Stimulated activated naive CD8-positive, alpha-beta T cell treated with anti-CD3 and anti-CD28 coated beads, Interleukin-15, Interleukin-2, amounts not matched to agents 100 ng/mL and 50 ng/mL, for 24 hours (primary cell): ENCODE results near the gene GXYLT1.
A peak's percentile ranks its signal among the peaks of the same experiment; 100 is the strongest.
"Not testable (repeated sequence)": the region's sequence is repeated elsewhere in the genome, so short reads cannot be mapped to it uniquely, and the experiment has no call there.

Source experiments
- H3K27ac Mint-ChIP-seq: one replicate; pipeline ENCODE4 v1.8.0; 2021; ENCODE audit warnings: mild to moderate bottlenecking, mixed read lengths
- H3K27me3 Mint-ChIP-seq: one replicate; pipeline ENCODE4 v1.8.0; 2021; ENCODE audit warnings: mixed read lengths
- H3K36me3 Mint-ChIP-seq: one replicate; pipeline ENCODE4 v1.8.0; 2021; ENCODE audit warnings: low read depth, mixed read lengths
- H3K4me1 Mint-ChIP-seq: one replicate; pipeline ENCODE4 v1.8.0; 2021; ENCODE audit warnings: low read depth, mixed read lengths
- H3K4me3 Mint-ChIP-seq: one replicate; pipeline ENCODE4 v1.8.0; 2021; ENCODE audit warnings: mild to moderate bottlenecking, mixed read lengths
- H3K9me3 Mint-ChIP-seq: one replicate; pipeline ENCODE4 v1.8.0; 2021; ENCODE audit warnings: mixed read lengths

GXYLT1 gene, protein sequence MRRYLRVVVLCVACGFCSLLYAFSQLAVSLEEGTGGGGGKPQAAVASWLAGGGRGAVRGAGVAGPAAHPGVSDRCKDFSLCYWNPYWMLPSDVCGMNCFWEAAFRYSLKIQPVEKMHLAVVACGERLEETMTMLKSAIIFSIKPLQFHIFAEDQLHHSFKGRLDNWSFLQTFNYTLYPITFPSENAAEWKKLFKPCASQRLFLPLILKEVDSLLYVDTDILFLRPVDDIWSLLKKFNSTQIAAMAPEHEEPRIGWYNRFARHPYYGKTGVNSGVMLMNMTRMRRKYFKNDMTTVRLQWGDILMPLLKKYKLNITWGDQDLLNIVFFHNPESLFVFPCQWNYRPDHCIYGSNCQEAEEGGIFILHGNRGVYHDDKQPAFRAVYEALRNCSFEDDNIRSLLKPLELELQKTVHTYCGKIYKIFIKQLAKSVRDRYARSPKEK

DNA sequence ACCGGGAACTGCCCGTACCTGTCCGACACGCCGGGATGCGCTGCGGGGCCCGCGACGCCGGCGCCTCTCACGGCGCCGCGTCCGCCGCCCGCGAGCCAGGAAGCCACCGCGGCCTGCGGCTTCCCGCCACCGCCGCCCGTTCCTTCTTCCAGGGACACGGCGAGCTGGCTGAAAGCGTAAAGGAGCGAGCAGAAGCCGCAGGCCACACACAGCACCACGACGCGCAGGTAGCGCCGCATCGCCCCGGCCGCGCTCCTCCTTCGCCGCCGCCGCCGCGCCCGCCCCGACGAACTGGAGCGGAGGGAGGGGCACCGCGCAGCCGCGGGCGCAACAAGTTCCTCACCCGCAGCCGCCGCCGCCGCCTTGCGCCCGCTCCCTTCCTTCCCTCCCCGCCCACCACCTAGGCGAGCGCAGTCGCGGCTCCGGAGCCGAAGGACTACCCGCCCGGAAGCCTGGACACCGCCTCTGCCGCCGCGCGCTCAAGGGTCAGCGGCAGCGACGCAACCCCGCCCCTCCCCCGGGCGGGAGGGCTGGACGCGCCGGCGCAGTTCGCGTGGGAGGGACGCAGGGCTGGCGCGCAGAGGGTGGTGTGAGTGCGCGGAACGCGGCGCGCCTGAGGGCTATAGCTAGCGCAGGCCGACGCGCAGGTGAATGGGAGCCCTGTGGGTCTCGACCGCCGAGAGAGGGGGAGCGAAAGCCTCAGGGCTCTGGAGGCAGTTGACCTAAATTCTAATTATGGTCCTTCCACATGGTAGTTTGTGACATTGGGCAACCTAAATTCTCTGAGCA is at the start of gene GXYLT1:
GXYLT1 (minus strand) TSS at position 467 of the 789 bp plus-strand sequence; CDS start at position 239, 228 bp downstream.
- peaks cover 4% of the 10 kb centered on the region for H3K36me3 Mint-ChIP-seq
- H3K4me1 Mint-ChIP-seq, result peaks cover 43% of the 10 kb centered on the region
- H3K4me3 Mint-ChIP-seq, result peak within 1 kb of the TSS; percentile 95
- no peaks in the 10 kb centered on the region for H3K9me3 Mint-ChIP-seq
- H3K27ac Mint-ChIP-seq, result peak within 1 kb of the TSS; percentile 85
- no peaks in the 10 kb centered on the region for H3K27me3 Mint-ChIP-seq

DNA sequence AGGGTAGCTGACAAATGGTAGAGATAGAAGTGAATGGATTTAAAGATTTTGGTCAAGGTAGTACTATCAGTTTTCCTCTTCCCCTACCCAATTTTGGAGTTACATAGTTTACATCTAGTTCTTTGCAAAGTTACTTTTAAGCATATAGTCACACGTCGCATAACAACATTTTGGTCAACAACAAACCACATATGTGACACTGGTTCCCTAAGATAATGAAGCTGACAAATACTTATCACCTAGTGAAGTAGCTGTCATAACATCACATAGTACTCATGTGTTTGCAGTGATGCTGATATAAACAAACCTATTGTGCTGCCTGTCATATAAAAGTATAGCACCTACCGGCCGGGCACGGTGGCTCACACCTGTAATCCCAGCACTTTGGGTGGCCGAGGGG is 48.0 kb upstream of the GXYLT1 start:
- H3K27me3 Mint-ChIP-seq, result no peaks in the 10 kb centered on the region
- no peaks in the 10 kb centered on the region for H3K9me3 Mint-ChIP-seq
- H3K4me1 Mint-ChIP-seq, result no peaks in the 10 kb centered on the region
- no peak overlapping the region for H3K4me3 Mint-ChIP-seq
- peaks cover 4% of the 10 kb centered on the region for H3K36me3 Mint-ChIP-seq
- no peak overlapping the region for H3K27ac Mint-ChIP-seq

DNA sequence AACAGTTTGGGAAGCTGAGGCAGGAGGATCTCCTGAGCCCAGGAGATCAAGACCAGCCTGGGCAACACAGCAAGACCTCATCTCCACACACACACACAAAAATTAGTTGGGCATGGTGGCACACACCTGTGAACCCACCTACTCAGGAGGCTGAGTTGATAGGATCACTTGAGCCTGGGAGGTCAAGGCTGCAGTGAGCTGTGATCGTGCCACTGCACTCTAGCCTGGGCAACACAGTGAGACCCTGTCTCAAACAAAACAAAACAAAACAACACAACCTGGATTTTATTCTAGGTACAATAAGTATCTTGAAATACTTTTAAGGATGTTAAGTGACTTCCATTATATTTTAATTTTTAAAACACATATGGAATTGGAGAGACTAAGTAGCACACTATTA is 47.6 kb upstream of the GXYLT1 start:
- Mint-ChIP-seq H3K36me3 (peaks cover 4% of the 10 kb centered on the region), H3K27ac (no peak overlapping the region), H3K4me1 (no peaks in the 10 kb centered on the region), H3K9me3 (no peaks in the 10 kb centered on the region), H3K4me3 (no peak overlapping the region), H3K27me3 (no peaks in the 10 kb centered on the region)

DNA sequence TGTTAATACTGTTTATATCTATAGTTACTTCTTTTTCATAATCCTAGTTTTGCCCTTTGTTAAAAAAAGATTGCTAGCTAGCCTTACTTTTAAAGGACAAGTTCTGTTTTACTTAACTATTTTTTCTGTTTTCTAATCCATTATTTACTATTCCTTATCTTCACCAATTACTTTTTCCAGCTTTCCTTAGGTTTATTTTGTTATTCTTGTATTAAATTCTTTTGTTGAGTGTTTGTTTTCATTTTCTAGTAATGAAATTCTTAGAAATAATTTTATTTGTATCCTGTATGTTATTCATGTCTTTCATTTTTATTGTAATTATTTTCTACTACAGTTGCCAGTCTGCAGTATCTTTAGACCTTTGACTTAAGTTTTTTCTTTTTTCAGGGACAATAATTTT is 45.7 kb upstream of the GXYLT1 start:
- Mint-ChIP-seq H3K27me3 (no peaks in the 10 kb centered on the region), H3K9me3 (no peaks in the 10 kb centered on the region), H3K4me1 (peaks cover 5% of the 10 kb centered on the region), H3K4me3 (no peak overlapping the region), H3K27ac (no peak overlapping the region), H3K36me3 (peaks cover 7% of the 10 kb centered on the region)

DNA sequence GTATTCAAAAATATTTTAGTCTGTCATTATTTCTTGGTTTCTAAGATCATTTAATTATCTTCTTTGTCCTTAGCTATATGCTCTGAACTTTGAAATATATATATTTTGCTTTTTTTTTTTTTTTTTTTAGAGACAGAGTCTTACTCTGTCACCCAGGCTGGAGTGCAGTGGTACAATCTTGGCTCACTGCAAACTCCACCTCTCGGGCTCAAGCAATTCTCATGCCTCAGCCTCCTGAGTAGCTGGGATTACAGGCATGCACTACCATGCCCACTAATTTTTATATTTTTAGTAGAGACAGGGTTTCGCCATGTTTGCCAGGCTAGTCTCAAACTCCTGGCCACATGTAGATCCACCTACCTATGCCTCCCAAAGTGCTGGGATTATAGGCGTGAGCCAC is 43.6 kb upstream of the GXYLT1 start:
- H3K4me3 Mint-ChIP-seq, H3K4me1 Mint-ChIP-seq, H3K9me3 Mint-ChIP-seq, H3K27ac Mint-ChIP-seq, H3K27me3 Mint-ChIP-seq: not testable (repeated sequence)
- peaks cover 17% of the 10 kb centered on the region for H3K36me3 Mint-ChIP-seq

DNA sequence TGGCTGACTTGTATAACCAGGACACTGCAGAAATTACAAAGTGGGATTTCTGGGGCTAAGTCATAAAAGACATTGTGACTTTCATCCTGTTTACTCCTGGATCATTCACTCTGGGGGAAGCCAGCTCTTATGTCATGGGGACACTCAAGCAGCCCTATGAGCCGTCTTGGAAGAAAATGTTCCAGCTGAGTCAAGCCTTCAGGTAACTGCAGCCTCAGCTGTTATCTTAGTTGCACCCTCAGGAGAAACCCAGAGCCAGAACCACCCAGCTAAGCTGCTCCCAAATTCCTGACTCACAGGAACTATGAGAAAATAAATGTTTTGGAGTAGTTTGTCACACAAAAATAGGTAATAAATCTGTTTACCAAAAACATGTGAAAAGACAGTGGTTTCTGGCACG is 43.1 kb upstream of the GXYLT1 start:
- no peak overlapping the region for H3K4me3 Mint-ChIP-seq
- peaks cover 14% of the 10 kb centered on the region for H3K4me1 Mint-ChIP-seq
- H3K27me3 Mint-ChIP-seq, result no peaks in the 10 kb centered on the region
- peaks cover 4% of the 10 kb centered on the region for H3K9me3 Mint-ChIP-seq
- H3K36me3 Mint-ChIP-seq, result peaks cover 17% of the 10 kb centered on the region
- H3K27ac Mint-ChIP-seq, result no peak overlapping the region

DNA sequence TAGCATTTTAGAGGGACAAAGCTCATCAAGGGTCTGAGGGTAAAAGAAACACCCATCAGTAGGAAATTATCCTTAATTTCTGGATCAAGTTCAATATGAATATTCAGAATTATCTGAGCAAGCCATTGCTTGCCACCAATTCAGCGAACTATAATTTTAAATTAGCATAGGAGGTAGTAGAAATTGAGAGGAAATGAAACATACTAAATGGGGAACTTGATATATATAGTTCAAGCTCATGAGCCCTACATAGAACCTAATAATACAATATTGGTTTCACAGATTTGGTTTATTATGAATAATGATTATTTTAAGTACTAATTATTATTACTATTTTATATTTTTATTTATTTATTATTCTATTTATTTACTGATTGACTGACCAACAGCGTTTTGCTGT is 42.1 kb upstream of the GXYLT1 start:
- H3K36me3 Mint-ChIP-seq, result peaks cover 19% of the 10 kb centered on the region
- H3K9me3 Mint-ChIP-seq, result peaks cover 4% of the 10 kb centered on the region
- H3K27me3 Mint-ChIP-seq, result no peaks in the 10 kb centered on the region
- H3K4me3 Mint-ChIP-seq, result no peak overlapping the region
- peaks cover 22% of the 10 kb centered on the region for H3K4me1 Mint-ChIP-seq
- H3K27ac Mint-ChIP-seq, result no peak overlapping the region

DNA sequence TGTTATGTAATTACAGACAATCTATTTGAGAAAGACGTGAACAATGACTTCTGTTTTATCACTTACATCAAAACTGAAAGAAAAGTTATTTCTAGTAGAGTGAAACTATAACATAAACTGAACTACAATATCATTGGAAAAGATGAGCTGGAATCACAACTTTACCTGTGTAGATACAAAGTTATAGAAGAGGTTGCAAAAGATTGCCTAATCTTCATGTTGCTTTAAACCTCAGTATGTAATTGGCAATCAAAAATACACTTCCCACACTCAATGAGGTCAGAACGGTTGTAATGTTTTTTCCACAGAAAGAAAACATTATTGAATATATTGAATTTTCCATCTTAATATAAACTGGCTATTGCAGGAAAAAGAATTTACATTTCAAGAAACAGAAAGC is 37.7 kb upstream of the GXYLT1 start:
- Mint-ChIP-seq H3K27ac (peak overlapping the region; percentile 5), H3K27me3 (no peaks in the 10 kb centered on the region), H3K36me3 (peaks cover 27% of the 10 kb centered on the region), H3K4me1 (peaks cover 22% of the 10 kb centered on the region), H3K4me3 (no peak overlapping the region), H3K9me3 (peaks cover 4% of the 10 kb centered on the region)

DNA sequence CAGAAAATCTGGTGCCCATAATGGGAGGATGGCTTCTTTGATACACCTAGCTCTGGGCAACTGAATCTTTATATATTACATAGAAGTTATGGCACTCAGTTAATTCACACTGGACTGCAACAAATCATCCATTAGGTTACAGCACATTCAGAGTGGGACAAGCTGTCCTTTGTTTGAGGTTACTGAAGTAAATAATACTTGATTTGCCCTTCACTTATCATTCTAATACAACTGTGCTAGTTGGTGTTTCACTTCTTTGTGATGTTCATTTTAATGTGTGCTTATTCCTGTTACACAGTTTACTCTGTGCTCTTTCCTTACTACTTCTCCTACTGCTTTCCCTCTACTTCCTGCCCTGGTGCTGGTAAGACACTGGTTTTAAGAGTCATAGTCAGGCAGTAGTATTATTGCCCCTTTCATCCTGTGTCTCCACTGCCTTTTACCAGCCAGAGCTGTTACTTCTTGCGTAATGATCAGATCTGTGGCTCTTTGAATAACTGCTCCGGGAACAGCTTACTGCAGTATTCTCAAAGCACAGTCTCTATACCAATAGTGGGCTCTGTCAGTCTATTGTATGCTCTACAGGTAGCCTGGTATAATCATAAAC is 36.4 kb upstream of the GXYLT1 start:
- Mint-ChIP-seq H3K4me3 (no peak overlapping the region), H3K27me3 (no peaks in the 10 kb centered on the region), H3K36me3 (peaks cover 38% of the 10 kb centered on the region), H3K27ac (no peak overlapping the region), H3K9me3 (peaks cover 8% of the 10 kb centered on the region), H3K4me1 (peaks cover 19% of the 10 kb centered on the region)

DNA sequence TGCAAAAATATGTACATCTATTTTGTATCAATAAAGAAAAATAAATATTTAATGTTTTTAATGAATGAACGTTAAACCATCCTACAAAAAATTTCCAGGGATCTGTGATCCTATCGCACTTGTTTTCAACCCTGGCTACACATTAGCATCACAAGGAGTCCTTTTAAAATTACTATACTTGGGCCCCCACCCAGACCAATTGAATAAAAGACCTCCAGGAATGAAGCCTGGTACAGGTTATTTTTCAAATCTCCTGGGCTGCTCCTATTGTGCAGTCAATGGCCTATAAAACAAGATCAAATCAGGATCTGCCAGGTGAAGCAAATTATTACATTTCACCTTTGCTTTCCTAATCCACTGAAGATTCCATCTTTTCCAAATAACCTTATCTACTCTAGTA is 33.4 kb upstream of the GXYLT1 start:
- H3K27me3 Mint-ChIP-seq, result no peaks in the 10 kb centered on the region
- H3K9me3 Mint-ChIP-seq, result peaks cover 7% of the 10 kb centered on the region
- no peak overlapping the region for H3K4me3 Mint-ChIP-seq
- peaks cover 26% of the 10 kb centered on the region for H3K4me1 Mint-ChIP-seq
- peaks cover 42% of the 10 kb centered on the region for H3K36me3 Mint-ChIP-seq
- H3K27ac Mint-ChIP-seq, result no peak overlapping the region

DNA sequence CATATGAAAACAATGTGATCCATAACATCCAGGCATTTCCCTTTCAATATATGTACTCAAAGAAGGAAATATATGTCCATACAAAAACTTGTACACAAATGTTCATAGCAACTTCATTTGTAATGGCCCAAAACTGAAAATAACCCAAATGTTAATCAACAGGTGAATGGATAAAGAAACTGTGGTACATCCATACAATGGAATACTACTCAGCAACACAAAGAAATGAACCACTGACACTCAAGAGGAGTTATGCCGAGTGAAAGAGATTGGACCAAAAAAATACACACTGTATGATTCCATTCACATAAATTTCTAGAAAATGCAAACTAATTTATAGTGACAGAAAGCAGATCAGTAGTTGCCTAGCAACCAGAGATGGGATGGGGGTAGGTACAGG is 30.3 kb upstream of the GXYLT1 start:
- H3K9me3 Mint-ChIP-seq, result peaks cover 7% of the 10 kb centered on the region
- H3K27ac Mint-ChIP-seq, result no peak overlapping the region
- peaks cover 20% of the 10 kb centered on the region for H3K4me1 Mint-ChIP-seq
- H3K27me3 Mint-ChIP-seq, result no peaks in the 10 kb centered on the region
- peaks cover 48% of the 10 kb centered on the region for H3K36me3 Mint-ChIP-seq
- no peak overlapping the region for H3K4me3 Mint-ChIP-seq

DNA sequence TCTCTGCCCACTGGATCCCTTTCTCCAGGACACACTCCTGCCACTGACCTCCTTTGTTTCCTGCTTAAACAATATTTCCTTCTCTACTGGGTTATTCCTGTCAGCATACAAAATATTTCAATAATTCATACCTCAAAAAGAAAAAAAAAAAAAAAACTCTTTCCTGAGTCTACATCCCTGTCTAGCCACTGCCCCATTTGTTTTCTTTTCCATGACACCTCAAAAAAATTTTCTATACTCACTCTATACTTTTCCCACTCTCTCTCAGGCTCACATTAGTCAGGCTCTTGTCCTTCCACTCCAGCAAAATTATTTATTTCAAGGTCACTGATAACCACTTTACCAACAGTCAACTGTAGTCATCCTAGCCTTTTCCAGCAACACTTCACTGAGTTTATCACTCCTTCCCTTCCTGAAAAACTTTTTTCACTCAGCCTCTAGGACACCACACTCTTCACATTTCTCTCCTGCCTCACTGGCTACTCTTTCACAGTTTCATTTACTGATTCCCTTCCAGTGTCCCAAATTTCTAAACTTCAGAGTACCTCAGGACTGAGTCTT is 29.4 kb upstream of the GXYLT1 start:
- Mint-ChIP-seq H3K4me1 (peaks cover 20% of the 10 kb centered on the region), H3K9me3 (peaks cover 7% of the 10 kb centered on the region), H3K27me3 (no peaks in the 10 kb centered on the region), H3K36me3 (peaks cover 49% of the 10 kb centered on the region), H3K4me3 (no peak overlapping the region), H3K27ac (peak overlapping the region; percentile 5)

DNA sequence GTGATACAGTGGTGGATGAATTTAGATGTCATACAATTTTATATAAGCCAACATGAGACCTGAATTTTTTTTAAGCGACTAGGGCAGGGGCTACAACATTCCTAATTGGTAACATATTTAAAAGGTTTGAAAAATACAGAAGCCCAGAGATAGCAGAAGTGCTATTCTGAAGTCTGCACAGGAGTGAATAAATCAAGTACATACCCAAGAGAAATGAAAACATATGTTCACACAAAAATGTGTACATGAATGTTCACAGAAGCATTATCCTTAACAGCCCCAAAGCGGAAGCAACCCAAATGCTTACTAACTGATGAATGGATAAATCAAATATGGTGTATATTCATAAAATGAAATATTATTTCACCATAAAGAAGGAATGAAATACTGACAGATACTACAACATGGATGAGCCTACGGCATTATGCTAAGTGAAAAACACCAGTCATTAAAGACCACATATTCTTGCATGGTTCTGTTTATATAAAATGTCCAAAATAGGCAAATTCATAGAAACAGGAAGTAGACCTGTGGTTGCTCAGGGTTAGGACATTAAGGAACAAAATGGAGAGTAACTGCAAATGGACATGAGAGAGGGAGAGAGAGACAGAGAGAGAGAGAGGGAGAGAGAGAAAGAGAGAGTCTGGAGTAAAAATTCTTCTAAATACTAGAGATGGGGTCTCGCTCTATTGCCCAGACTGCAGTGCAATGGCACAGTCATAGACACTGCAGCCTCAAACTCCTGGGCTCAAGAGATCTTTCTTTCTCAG is 28.0 kb upstream of the GXYLT1 start:
- H3K36me3 Mint-ChIP-seq, result peaks cover 50% of the 10 kb centered on the region
- H3K9me3 Mint-ChIP-seq, result peaks cover 7% of the 10 kb centered on the region
- H3K27me3 Mint-ChIP-seq, result no peaks in the 10 kb centered on the region
- H3K4me3 Mint-ChIP-seq, result no peak overlapping the region
- no peak overlapping the region for H3K27ac Mint-ChIP-seq
- H3K4me1 Mint-ChIP-seq, result peaks cover 20% of the 10 kb centered on the region

DNA sequence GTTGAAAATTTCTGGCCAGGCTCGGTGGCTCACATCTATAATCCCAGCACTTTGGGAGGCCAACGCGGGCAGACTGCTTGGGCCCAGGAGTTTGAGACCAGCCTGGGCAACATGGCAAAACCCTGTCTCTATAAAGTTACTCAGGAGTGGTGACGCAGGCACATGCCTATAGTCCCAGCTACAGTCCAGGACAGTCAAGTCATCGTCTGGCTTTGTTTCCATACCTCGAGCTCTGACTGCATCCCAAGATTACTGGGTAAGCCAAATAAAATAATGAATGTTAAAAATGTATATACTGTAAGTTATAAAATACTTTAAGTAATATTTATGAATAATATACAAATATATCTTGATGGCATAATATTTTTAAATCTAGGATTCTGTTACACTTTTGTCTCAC is 23.0 kb upstream of the GXYLT1 start:
- no peak overlapping the region for H3K27ac Mint-ChIP-seq
- no peaks in the 10 kb centered on the region for H3K9me3 Mint-ChIP-seq
- H3K4me3 Mint-ChIP-seq, result no peak overlapping the region
- peaks cover 13% of the 10 kb centered on the region for H3K4me1 Mint-ChIP-seq
- peaks cover 20% of the 10 kb centered on the region for H3K36me3 Mint-ChIP-seq
- H3K27me3 Mint-ChIP-seq, result no peaks in the 10 kb centered on the region
